Testis (tissue), 3 donors: ENCODE data around the gene CDK4. TPM values are rescaled to one million over a fixed set of nuclear protein-coding genes. Genes with fewer than 3 reads are reported as not detected.

Experiments
- DNase-seq: peaks from one replicate; pipeline ENCODE4 v3.0.0-alpha.2; 2019
- H3K27ac ChIP-seq, 2 donors: fragments of 200-600 bp; sonication (generic); one replicate each; pipeline ENCODE4 v1.5.1; 2019
- H3K27me3 ChIP-seq: fragments of 200-600 bp; sonication (generic); one replicate; pipeline ENCODE4 v1.5.1; 2019
- H3K36me3 ChIP-seq: fragments of 200-600 bp; sonication (generic); one replicate; pipeline ENCODE4 v1.5.1; 2017; ENCODE audit warnings: low read depth; ENCODE audit errors: missing control alignments
- H3K4me1 ChIP-seq: fragments of 200-600 bp; sonication (generic); one replicate; pipeline ENCODE4 v1.5.1; 2019
- H3K4me3 ChIP-seq, 2 donors: fragments of 200-600 bp; sonication (generic); one replicate each; pipeline ENCODE4 v1.5.1; 2017 to 2019
- H3K9me3 ChIP-seq: fragments of 200-600 bp; sonication (generic); one replicate; pipeline ENCODE4 v1.5.1; 2017
- POLR2A ChIP-seq: fragments of 450-650 bp; IDR thresholded peaks from one replicate; pipeline ENCODE4 v1.6.1; 2017; ENCODE audit warnings: antibody characterized with exemption, mild to moderate bottlenecking, moderate library complexity
- WGBS, 2 donors: methylation state at CpG; one replicate each; pipeline ENCODE4 v1.1.5; 2018; 5-methylcytosine and 5-hydroxymethylcytosine counted together
- intact Hi-C: fragments of 100-400 bp; cut with DNase I; formaldehyde crosslinking; loops from one replicate; pipeline ENCODE4 v1.15.1; 2023; ENCODE audit warnings: low total_unique reads
- polyA plus RNA-seq: library from polyadenylated mRNA; stranded (reverse); fragments of 350-450 nt; fragmentation: Illumina TruSeq; extraction: RNeasy Lipid Tissue Mini Kit (QIAGEN cat#74804); gene quantifications from one replicate; pipeline ENCODE4 v1.2.3, GENCODE V29; 2014; ENCODE audit warnings: low read depth, low replicate concordance; ENCODE audit not compliant: insufficient read depth
- total RNA-seq, 2 donors: library from RNA; depleted of rRNA; stranded (reverse); fragments of >200 nt; gene quantifications; one replicate each; pipeline ENCODE4 v1.2.3, GENCODE V29; 2016
- TF ChIP-seq, protein P1 (sequence below), 3 experiments: fragments of 450-650 bp in 2 of 3; fragments of 200-600 bp in 1 of 3; sonication (generic) in 1 of 3; IDR thresholded peaks; one replicate each; pipeline ENCODE4 v1.5.1; 2016 to 2019; ENCODE audit warnings: antibody characterized with exemption in 3 of 3, mild to moderate bottlenecking in 2 of 3, moderate library complexity in 1 of 3

CDK4 gene
- total and polyA plus RNA-seq, 3 donors from 2014 or later = 47.0 to 73.5 (median 64.4) TPM

DNA sequence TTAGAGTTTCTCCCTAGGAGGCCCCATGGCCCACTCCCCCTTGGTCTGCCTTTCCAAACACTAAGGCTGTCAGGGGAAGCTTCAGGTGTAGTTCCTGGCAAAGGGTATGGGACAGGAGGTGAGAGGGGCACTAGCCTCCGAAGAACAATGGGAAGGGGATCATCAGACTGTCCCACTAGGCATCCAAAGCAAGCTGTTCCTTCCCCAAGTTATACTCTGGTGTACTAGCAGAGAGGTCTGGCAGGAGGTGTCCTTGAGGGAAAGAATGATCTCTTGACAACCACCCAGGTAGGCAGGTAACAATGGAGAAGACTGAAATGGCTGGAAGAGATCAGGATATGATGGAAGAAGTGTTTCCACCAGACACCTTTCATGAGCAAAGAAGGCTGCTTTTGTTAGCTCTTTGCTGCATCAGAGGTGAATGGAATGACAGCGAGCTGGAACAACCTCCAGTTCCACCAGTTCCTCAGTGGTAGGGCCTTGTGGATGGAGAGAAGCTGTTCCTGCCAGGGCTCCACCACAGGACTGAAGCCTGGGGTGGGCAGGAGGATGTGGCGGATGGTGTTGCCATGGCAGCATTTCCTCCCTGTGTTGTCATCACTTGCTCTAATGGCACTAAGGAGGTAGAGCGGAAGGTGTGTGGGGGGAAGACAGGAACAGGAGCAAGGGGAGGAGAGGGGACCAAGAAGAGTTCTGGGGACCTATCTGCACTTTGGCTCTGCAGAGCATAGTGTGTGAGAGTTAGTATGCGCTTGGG is 11.3 kb downstream of the CDK4 start:
- Histone ChIP-seq H3K4me3 (no peak overlapping the region), H3K36me3 (no peaks in the 10 kb centered on the region), H3K27ac (no peak overlapping the region), H3K9me3 (no peaks in the 10 kb centered on the region), H3K4me1 (peaks cover 19% of the 10 kb centered on the region), H3K27me3 (no peaks in the 10 kb centered on the region)
- WGBS, 2 donors = 62 to 72% methylated on average over 5 of the region's 5 CpGs
- intact Hi-C loops = no loop called here
- no peak for DNase-seq
- no peak for TF ChIP-seq POLR2A
- TF ChIP-seq, protein P1, sequence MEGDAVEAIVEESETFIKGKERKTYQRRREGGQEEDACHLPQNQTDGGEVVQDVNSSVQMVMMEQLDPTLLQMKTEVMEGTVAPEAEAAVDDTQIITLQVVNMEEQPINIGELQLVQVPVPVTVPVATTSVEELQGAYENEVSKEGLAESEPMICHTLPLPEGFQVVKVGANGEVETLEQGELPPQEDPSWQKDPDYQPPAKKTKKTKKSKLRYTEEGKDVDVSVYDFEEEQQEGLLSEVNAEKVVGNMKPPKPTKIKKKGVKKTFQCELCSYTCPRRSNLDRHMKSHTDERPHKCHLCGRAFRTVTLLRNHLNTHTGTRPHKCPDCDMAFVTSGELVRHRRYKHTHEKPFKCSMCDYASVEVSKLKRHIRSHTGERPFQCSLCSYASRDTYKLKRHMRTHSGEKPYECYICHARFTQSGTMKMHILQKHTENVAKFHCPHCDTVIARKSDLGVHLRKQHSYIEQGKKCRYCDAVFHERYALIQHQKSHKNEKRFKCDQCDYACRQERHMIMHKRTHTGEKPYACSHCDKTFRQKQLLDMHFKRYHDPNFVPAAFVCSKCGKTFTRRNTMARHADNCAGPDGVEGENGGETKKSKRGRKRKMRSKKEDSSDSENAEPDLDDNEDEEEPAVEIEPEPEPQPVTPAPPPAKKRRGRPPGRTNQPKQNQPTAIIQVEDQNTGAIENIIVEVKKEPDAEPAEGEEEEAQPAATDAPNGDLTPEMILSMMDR (IDR thresholded peaks at IDR 0.05) = no peak

DNA sequence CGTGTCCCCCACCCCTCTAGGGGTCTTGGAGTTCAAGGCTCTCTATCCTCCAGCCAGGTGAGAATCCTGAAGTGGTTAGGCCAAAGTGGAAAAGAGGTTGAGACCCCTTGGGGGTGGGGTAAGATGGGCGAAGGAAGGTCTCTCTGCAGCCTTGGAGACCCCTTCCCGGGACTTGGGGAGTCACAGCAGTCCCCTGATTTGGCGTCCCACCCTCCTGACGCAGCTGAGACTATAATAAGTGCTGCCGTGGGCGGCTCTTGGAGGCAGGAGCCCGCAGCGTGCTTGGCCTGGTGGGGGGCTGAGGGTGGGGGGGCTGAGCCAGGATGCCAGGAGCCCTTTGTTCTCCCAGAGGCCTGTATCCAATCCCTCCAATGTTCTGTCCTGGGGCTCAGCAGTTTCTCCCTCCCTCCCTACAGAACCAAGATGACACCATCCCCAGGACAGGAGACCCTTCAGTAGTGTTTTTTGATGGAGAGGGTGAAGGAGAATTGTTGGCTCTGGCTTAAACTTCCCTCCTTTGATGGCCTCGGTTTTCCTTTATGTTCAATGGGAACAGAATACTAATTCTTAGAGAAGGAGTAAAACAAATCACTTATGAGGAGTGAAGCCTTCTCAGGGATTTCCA is 12.1 kb downstream of the CDK4 start:
- DNase-seq = no peak
- H3K27ac ChIP-seq = no peak overlapping the region
- no peaks in the 10 kb centered on the region for H3K27me3 ChIP-seq
- H3K4me3 ChIP-seq = no peak overlapping the region
- intact Hi-C loops = no loop called here
- no peaks in the 10 kb centered on the region for H3K36me3 ChIP-seq
- H3K4me1 ChIP-seq = peaks cover 15% of the 10 kb centered on the region
- no peaks in the 10 kb centered on the region for H3K9me3 ChIP-seq
- 66 to 69% methylated on average over 8 to 10 of the region's 10 CpGs for WGBS, 2 donors
- TF ChIP-seq, protein P1 (IDR thresholded peaks at IDR 0.05) = no peak
- no peak for TF ChIP-seq POLR2A

DNA sequence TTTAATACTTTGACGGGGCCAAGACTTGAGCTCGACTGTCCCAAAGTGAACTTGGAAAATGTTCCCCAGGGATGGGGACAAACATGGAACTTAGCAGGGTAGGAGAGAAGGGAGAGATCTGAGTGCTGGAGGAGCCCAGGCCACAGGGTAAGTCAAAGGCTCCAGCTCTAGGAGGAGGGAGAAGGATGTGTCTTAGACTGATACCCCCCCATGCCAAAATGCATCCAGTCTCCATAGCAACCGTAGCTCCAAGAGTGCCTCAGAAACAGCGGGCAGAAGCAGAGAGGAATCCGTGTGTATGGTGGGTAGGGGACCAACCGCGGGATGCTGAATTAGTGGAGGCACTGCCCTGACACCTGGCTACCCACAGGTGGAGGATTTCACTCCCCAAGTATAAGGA is 12.7 kb downstream of the CDK4 start:
- no peaks in the 10 kb centered on the region for H3K9me3 ChIP-seq
- no peak overlapping the region for H3K27ac ChIP-seq
- 25 to 29% methylated on average over 7 of the region's 7 CpGs for WGBS, 2 donors
- DNase-seq = no peak
- TF ChIP-seq, protein P1 (IDR thresholded peaks at IDR 0.05) = no peak
- TF ChIP-seq POLR2A = no peak
- H3K27me3 ChIP-seq = no peaks in the 10 kb centered on the region
- intact Hi-C loops = no loop called here
- H3K4me1 ChIP-seq = peaks cover 15% of the 10 kb centered on the region
- H3K36me3 ChIP-seq = no peaks in the 10 kb centered on the region
- H3K4me3 ChIP-seq = no peak overlapping the region

DNA sequence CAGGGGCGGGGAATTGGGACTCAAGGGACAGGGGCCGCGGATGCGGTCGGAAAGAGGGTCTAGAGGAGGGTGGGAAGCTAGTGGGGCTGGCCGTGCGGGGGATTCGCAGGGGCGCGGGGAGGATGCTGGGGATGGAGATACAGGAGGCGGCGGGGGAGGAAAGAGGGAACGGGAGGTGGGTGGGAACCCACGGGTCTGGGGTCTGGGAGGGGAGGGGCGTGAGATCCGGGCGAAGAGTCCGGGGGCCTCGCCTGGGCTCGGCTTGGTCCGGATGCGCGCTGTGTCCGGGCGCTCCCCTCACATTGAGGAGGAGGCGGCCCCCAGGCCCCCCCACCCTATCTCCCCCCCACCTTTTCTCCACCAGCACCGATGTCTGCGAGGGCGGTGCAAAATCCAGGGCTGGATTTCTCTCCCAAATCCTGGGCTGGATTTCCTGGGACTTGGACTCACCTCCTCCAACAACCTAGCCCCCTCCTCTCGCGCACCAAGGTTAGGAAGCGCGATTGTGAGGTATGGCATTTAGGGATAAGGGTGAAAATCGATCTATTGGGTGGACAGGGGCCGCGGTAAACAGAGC is 13.4 kb downstream of the CDK4 start, which contains the start of gene AGAP2:
Gene AGAP2, minus strand, starts transcription at position 82 of the 577 bp plus-strand sequence. CDS start 496 bp downstream, outside the sequence.
- 7 to 14% methylated on average over 32 to 34 of the region's 36 CpGs for WGBS, 2 donors
- Histone ChIP-seq H3K4me1 (peaks cover 15% of the 10 kb centered on the region), H3K4me3 (peak within 1 kb of the TSS; percentile 15 to 47), H3K36me3 (no peaks in the 10 kb centered on the region), H3K27me3 (no peaks in the 10 kb centered on the region), H3K9me3 (no peaks in the 10 kb centered on the region), H3K27ac (no peak within 1 kb of the TSS)
- DNase-seq = peak; percentile 37
- TF ChIP-seq, protein P1 (IDR thresholded peaks at IDR 0.05) = no peak
- no peak for TF ChIP-seq POLR2A
- intact Hi-C loops = no loop called here
